ENCODE measurements around the gene RPS4Y2.

DNA sequence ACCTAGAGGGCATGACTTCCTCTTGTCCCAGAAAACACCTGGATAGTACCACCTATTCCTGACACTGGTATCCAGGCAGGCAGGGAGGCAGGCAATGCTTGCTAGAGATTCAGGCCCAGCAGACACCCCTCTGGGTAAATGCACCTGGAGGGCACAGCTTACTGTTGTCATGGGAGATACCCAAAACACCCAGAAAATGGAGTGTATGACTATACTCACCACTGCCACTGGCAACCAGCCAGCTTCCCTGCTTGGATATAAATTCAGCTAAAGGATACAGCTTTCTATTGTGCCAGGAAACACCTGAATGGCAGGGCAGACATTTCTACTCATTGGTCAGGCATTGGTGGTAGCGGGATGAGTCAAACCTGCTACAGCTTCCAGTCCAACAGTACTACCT lies 58.9 kb downstream of the RPS4Y2 start:
- TF ChIP-seq, protein P1, sequence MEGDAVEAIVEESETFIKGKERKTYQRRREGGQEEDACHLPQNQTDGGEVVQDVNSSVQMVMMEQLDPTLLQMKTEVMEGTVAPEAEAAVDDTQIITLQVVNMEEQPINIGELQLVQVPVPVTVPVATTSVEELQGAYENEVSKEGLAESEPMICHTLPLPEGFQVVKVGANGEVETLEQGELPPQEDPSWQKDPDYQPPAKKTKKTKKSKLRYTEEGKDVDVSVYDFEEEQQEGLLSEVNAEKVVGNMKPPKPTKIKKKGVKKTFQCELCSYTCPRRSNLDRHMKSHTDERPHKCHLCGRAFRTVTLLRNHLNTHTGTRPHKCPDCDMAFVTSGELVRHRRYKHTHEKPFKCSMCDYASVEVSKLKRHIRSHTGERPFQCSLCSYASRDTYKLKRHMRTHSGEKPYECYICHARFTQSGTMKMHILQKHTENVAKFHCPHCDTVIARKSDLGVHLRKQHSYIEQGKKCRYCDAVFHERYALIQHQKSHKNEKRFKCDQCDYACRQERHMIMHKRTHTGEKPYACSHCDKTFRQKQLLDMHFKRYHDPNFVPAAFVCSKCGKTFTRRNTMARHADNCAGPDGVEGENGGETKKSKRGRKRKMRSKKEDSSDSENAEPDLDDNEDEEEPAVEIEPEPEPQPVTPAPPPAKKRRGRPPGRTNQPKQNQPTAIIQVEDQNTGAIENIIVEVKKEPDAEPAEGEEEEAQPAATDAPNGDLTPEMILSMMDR (IDR thresholded peaks at IDR 0.05), result no peak
- no peak for TF ChIP-seq POLR2A (IDR thresholded peaks at IDR 0.05)
